ENCODE measurements around the gene DISP3. TPM values are rescaled to one million over a fixed set of nuclear protein-coding genes. Genes with fewer than 3 reads are reported as not detected.

The DISP3 gene
- total and polyA plus RNA-seq, 2 of the 4 experiments (the other 2 are of a cell fraction), result 0.05 TPM; not detected in 1

GRCh38 chr1:11569551-11569950, 90.6 kb downstream of the DISP3 start:
- no peak overlapping the region for H2BK15ac ChIP-seq (ENCODE audit: low read depth, low read length)
- WGBS, 2 experiments (ENCODE audit: extremely low coverage in 2 of 2, insufficient read length in 1 of 2), result 65% methylated on average over 13 of the region's 14 CpGs; no CpG with 5 or more reads in 1 of the 2 experiments
- CTCF ChIA-PET, result no interaction called here
- BruUV-seq (replicated peaks), result no TSS peak
- POLR2A ChIA-PET (ENCODE audit: unreplicated experiment), result no interaction called here
- no peak overlapping the region for H3K23ac ChIP-seq (ENCODE audit: low read depth, low read length)
- no peaks in the 10 kb centered on the region for H3K9me1 ChIP-seq (ENCODE audit: insufficient read depth, low read length)
- H2AK5ac ChIP-seq (ENCODE audit: low read depth, low read length), result no peak overlapping the region
- no peak overlapping the region for H3K4me2 ChIP-seq (ENCODE audit: low read depth, low read length)
- H3K79me1 ChIP-seq (ENCODE audit: low read depth in 1 of 2, low read length in 2 of 2), result no peaks in the 10 kb centered on the region
- in situ Hi-C loops (cut with MboI; ENCODE audit: low sequenced_read_pairs), result no loop called here
- H3K18ac ChIP-seq (ENCODE audit: low read depth, low read length), result no peak overlapping the region
- no peak overlapping the region for H2BK20ac ChIP-seq (ENCODE audit: low read depth, low read length)
- no peak overlapping the region for H3K4ac ChIP-seq (ENCODE audit: low read depth, low read length)
- no peak overlapping the region for H3K14ac ChIP-seq (replicated peaks; ENCODE audit: low read depth, low read length)
- no peak overlapping the region for H2AK9ac ChIP-seq (replicated peaks; ENCODE audit: low read depth, low read length, poor library complexity)
- no peaks in the 10 kb centered on the region for H3K36me3 ChIP-seq (ENCODE audit: control insufficient read depth, insufficient read depth, low read length)
- no peak overlapping the region for H2BK5ac ChIP-seq (ENCODE audit: low read depth, low read length, poor library complexity, severe bottlenecking)
- H4K91ac ChIP-seq (ENCODE audit: insufficient read depth, low read depth, low read length), result no peak overlapping the region
- ATAC-seq (ENCODE audit: low read depth) (no peak), DNase-seq (no peak)
- TF ChIP-seq CEBPB (IDR thresholded peaks at IDR 0.05; ENCODE audit: low read depth, low read length) (no peak), POLR2A (IDR thresholded peaks at IDR 0.05; ENCODE audit: low read depth, low read length) (no peak), MAFK (IDR thresholded peaks at IDR 0.05; ENCODE audit: low read depth, low read length) (no peak), ELK1 (IDR thresholded peaks at IDR 0.05; ENCODE audit: borderline replicate concordance, low read depth, low read length) (no peak), MXI1 (IDR thresholded peaks at IDR 0.05; ENCODE audit: borderline replicate concordance, low read depth, low read length) (no peak)
- H3K9me3 ChIP-seq (ENCODE audit: control insufficient read depth, insufficient read depth, low read length), result no peaks in the 10 kb centered on the region
- H4K5ac ChIP-seq (ENCODE audit: low read depth, low read length), result no peak overlapping the region
- no peak overlapping the region for H3K9ac ChIP-seq (ENCODE audit: low read depth, low read length)
- no peak overlapping the region for H3K27ac ChIP-seq (ENCODE audit: insufficient read depth, low read length)
- H3K56ac ChIP-seq (ENCODE audit: extremely low read depth, insufficient read depth, low read length), result no peak overlapping the region
- no peak overlapping the region for H3K4me3 ChIP-seq (ENCODE audit: insufficient read depth, low read depth, low read length)
- dilution Hi-C loops (cut with HindIII; ENCODE audit: low sequenced_read_pairs, unreplicated experiment), result no loop called here
- intact Hi-C loops (cut with micrococcal nuclease), result no loop called here
- peaks cover 3% of the 10 kb centered on the region; the same call in 1 of the 2 replicates for H3K27me3 ChIP-seq (ENCODE audit: control insufficient read depth, insufficient read depth, low read length)
- no peak overlapping the region for H2BK120ac ChIP-seq (ENCODE audit: low read depth, low read length)
- H4K8ac ChIP-seq (ENCODE audit: low read depth in 2 of 2, low read length in 2 of 2), result no peak overlapping the region
- no peaks in the 10 kb centered on the region; the same call in 1 of the 2 replicates for H4K20me1 ChIP-seq (ENCODE audit: insufficient read depth, low read length)
- H2AFZ ChIP-seq (replicated peaks; ENCODE audit: low read length, poor library complexity), result no peak overlapping the region
- H3K4me1 ChIP-seq (ENCODE audit: control insufficient read depth, insufficient read depth, low read length), result no peaks in the 10 kb centered on the region

Measured in IMR-90 (cell line).